HEK293T (cell line): ENCODE measurements around the gene PLA2G4A.

Experiments
- ARNT ChIP-seq: fragments of 450-650 bp; IDR thresholded peaks from 2 replicates; pipeline ENCODE4 v1.6.1; 2017; ENCODE audit warnings: mild to moderate bottlenecking
- BHLHE40 ChIP-seq: fragments of 450-650 bp; IDR thresholded peaks from 2 replicates; pipeline ENCODE4 v1.6.1; 2016; ENCODE audit warnings: mild to moderate bottlenecking, moderate library complexity, borderline replicate concordance
- ELF4 ChIP-seq: fragments of 450-650 bp; IDR thresholded peaks from 2 replicates; pipeline ENCODE4 v1.6.1; 2017; ENCODE audit warnings: antibody characterized with exemption
- FOXM1 ChIP-seq: fragments of 450-650 bp; IDR thresholded peaks from 2 replicates; pipeline ENCODE4 v1.6.1; 2017; ENCODE audit warnings: mild to moderate bottlenecking, borderline replicate concordance
- HDGF ChIP-seq: fragments of 450-650 bp; IDR thresholded peaks from 2 replicates; pipeline ENCODE4 v1.6.1; 2017; ENCODE audit warnings: antibody characterized with exemption, borderline replicate concordance
- NFRKB ChIP-seq: fragments of 450-650 bp; IDR thresholded peaks from 2 replicates; pipeline ENCODE4 v1.6.1; 2016; ENCODE audit warnings: mild to moderate bottlenecking, moderate library complexity
- SP1 ChIP-seq: fragments of 450-650 bp; IDR thresholded peaks from 2 replicates; pipeline ENCODE4 v1.6.1; 2017
- SUZ12 ChIP-seq: fragments of 450-650 bp; IDR thresholded peaks from 2 replicates; pipeline ENCODE4 v1.6.1; 2016; ENCODE audit warnings: mild to moderate bottlenecking

DNA sequence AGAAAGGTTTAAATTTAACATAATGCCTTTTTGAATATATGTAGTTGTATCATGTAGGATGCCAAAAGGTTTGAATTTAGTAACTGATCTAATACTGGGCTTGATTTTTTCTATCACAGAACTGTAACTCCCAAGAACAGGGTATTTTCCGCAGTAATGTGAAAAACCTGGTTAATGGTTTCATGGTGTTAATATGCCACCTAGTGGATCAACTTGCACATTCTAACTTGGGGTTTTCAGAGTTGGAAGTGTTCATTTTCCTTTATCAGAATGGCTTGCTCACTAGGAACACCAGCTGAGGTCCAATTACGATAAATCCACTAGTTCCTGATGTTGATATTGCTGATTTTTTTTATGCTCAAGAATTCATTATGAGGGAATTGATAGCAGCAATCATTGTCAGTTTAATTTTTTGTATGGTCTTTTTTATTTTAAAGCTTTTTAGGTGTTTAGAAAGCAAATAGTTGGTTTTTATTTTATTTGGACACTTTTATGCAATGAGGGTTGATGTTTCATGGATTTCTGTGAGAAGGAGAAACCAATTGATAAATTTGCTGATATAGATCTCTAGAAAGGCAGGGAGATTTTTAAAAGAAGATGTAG, 157.2 kb downstream of the PLA2G4A start:
- TF ChIP-seq ELF4 (no peak), SP1 (no peak), SUZ12 (no peak), FOXM1 (no peak), BHLHE40 (no peak), ARNT (no peak), NFRKB (no peak), HDGF (no peak)
